OCI-LY1 (cell line): ENCODE results near the gene NXPH4.

ENCODE experiments used
- H2AFZ ChIP-seq: fragments of 200-600 bp; sonication (generic), shearing (Covaris generic); 2 replicates; pipeline ENCODE4 v1.6.0; 2014; ENCODE audit warnings: antibody characterized with exemption, mild to moderate bottlenecking, low read length
- H3F3A ChIP-seq: fragments of 200-600 bp; sonication (generic), shearing (Covaris generic); 2 replicates; pipeline ENCODE4 v1.6.0; 2014; ENCODE audit warnings: mild to moderate bottlenecking, antibody characterized with exemption, low read length, moderate library complexity; ENCODE audit not compliant: insufficient read depth
- H3K27ac ChIP-seq: fragments of 200-600 bp; sonication (generic); 2 replicates; pipeline ENCODE4 v1.5.1; 2014; ENCODE audit warnings: low read length, mixed run types, mild to moderate bottlenecking, low read depth; ENCODE audit not compliant: poor library complexity, severe bottlenecking
- H3K27me3 ChIP-seq: fragments of 200-600 bp; sonication (generic); 2 replicates; pipeline ENCODE4 v1.6.0; 2014; ENCODE audit warnings: antibody characterized with exemption, mild to moderate bottlenecking, low read length, moderate library complexity; ENCODE audit not compliant: insufficient read depth
- H3K36me3 ChIP-seq: fragments of 200-600 bp; sonication (generic); 2 replicates; pipeline ENCODE4 v1.6.1; 2014; ENCODE audit warnings: mild to moderate bottlenecking, antibody characterized with exemption, low read length, moderate library complexity, mixed read lengths; ENCODE audit not compliant: insufficient read depth
- H3K4me1 ChIP-seq: fragments of 200-600 bp; sonication (generic); 2 replicates; pipeline ENCODE4 v1.5.1; 2014; ENCODE audit warnings: mild to moderate bottlenecking, low read length, moderate library complexity; ENCODE audit not compliant: insufficient read depth, severe bottlenecking
- H3K4me2 ChIP-seq: fragments of 200-600 bp; sonication (generic), shearing (Covaris generic); 2 replicates; pipeline ENCODE4 v1.6.1; 2014; ENCODE audit warnings: low read length
- H3K4me3 ChIP-seq: fragments of 200-600 bp; sonication (generic); 2 replicates; pipeline ENCODE4 v1.5.1; 2014; ENCODE audit warnings: low read length, low read depth, mild to moderate bottlenecking, mixed read lengths; ENCODE audit not compliant: poor library complexity, severe bottlenecking
- H3K79me2 ChIP-seq: fragments of 200-600 bp; shearing (Covaris generic); 2 replicates; pipeline ENCODE4 v1.6.1; 2016; ENCODE audit warnings: mixed run types, low read length, mixed read lengths; ENCODE audit not compliant: insufficient read depth
- H3K9ac ChIP-seq: fragments of 200-600 bp; sonication (generic), shearing (Covaris generic); 2 replicates; pipeline ENCODE4 v1.6.1; 2014; ENCODE audit warnings: mild to moderate bottlenecking, low read length, mixed read lengths
- H3K9me2 ChIP-seq: fragments of 200-600 bp; sonication (generic), shearing (Covaris generic); 2 replicates; pipeline ENCODE4 v1.6.1; 2014; ENCODE audit warnings: low read depth, mild to moderate bottlenecking, low read length, mixed read lengths
- H3K9me3 ChIP-seq: fragments of 200-600 bp; shearing (Covaris generic); 2 replicates; pipeline ENCODE4 v1.6.1; 2014; ENCODE audit warnings: low read length, mixed read lengths
- H4K20me1 ChIP-seq: fragments of 200-600 bp; sonication (generic), shearing (Covaris generic); 2 replicates; pipeline ENCODE4 v1.6.0; 2016; ENCODE audit warnings: mild to moderate bottlenecking, low read length; ENCODE audit not compliant: insufficient read depth
- EZH2 ChIP-seq: fragments of 200-600 bp; sonication (generic), shearing (Covaris generic); IDR thresholded peaks from 2 replicates; pipeline ENCODE4 v1.8.0; 2017; ENCODE audit warnings: borderline replicate concordance, mixed run types, mild to moderate bottlenecking, antibody characterized with exemption, low read length, moderate library complexity, mixed read lengths
- TF ChIP-seq, protein P1 (sequence below): fragments of 200-600 bp; sonication (generic), shearing (Covaris generic); IDR thresholded peaks from 2 replicates; pipeline ENCODE4 v1.5.1; 2017; ENCODE audit warnings: mild to moderate bottlenecking, antibody characterized with exemption, low read length, moderate library complexity, mixed read lengths

The NXPH4 gene

DNA sequence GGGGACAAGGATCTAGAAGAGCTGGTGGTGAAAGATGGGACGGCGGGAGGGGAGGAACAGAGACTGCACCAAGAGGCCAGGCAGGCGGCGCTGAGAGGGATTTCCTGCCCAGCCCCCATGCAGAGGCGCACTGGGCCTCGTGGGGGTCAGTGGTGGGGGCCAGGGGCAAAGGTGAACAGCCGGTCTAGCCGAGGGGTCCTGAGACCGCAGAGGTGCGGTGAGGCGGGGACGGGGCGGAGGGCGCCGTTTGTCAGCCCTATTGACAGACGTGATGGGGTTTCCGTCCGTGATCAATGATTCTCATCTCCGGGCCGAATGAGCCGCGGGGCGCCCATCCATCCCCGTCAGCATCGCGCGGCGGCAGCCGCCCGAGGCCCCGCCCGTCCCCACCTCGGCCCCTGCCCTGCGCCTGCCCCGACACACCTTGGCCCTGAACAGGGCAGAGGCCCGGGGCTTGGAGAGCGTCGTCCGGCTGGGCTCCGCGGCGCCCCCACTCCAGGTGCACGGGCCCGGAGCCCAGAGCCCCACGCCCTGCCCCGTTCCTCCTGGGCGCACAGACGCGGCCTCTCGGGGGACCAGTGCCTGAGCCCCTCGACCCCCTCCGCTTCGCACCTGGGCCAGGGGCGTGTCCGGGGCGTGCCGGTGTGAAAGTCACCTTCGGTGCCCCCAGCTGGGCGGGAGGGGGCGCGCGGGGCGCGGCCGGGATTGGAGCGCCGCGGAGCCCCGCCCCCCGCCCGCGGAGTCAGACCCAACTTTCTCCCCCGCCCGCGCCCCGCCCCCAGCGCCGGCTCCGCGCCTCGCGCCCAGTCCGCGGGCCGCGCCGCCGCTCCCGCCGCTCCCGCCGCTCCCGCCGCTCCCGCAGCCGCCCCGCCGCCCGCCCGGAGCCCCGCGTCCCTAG is at the start of gene NXPH4:
TSS of gene NXPH4 (plus strand) at position 781 of the 898 bp plus-strand sequence. CDS start 176 bp downstream, outside the sequence.
- TF ChIP-seq EZH2 = no peak
- TF ChIP-seq, protein P1, sequence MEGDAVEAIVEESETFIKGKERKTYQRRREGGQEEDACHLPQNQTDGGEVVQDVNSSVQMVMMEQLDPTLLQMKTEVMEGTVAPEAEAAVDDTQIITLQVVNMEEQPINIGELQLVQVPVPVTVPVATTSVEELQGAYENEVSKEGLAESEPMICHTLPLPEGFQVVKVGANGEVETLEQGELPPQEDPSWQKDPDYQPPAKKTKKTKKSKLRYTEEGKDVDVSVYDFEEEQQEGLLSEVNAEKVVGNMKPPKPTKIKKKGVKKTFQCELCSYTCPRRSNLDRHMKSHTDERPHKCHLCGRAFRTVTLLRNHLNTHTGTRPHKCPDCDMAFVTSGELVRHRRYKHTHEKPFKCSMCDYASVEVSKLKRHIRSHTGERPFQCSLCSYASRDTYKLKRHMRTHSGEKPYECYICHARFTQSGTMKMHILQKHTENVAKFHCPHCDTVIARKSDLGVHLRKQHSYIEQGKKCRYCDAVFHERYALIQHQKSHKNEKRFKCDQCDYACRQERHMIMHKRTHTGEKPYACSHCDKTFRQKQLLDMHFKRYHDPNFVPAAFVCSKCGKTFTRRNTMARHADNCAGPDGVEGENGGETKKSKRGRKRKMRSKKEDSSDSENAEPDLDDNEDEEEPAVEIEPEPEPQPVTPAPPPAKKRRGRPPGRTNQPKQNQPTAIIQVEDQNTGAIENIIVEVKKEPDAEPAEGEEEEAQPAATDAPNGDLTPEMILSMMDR = no peak
- no peak within 1 kb of the TSS for H2AFZ ChIP-seq
- H3K4me1 ChIP-seq = peaks cover 80% of the 10 kb centered on the region
- no peaks in the 10 kb centered on the region for H3K9me2 ChIP-seq
- peak within 1 kb of the TSS; percentile 90 for H3K4me2 ChIP-seq
- peak within 1 kb of the TSS; percentile 80 for H3K9ac ChIP-seq
- H3K9me3 ChIP-seq = no peaks in the 10 kb centered on the region
- H3K79me2 ChIP-seq = no peaks in the 10 kb centered on the region
- no peaks in the 10 kb centered on the region for H3F3A ChIP-seq
- H3K27me3 ChIP-seq = peaks cover 4% of the 10 kb centered on the region; the same call in 1 of the 2 replicates
- no peaks in the 10 kb centered on the region for H4K20me1 ChIP-seq
- H3K36me3 ChIP-seq = no peaks in the 10 kb centered on the region
- H3K27ac ChIP-seq = peak within 1 kb of the TSS; percentile 63
- peak within 1 kb of the TSS; percentile 73 for H3K4me3 ChIP-seq

DNA sequence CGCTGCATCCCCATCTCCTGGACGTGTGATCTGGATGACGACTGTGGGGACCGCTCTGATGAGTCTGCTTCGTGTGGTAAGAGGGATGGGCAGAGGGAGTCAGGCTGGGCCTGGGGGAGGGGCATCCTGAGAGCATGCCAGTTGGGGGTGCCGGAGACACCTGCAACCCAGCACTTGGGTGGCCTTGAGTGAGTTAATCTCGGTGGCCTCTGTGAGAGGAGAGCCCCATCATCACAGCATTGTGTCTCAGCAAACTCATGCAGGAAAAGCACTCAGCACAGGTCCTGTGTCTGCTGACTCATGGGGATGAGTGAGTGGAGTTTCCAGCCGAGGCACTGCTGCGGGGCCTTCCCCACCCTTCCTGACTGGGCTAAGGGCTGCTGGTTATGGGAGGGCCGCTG is 49.6 kb upstream of the NXPH4 start:
- no peaks in the 10 kb centered on the region for H3F3A ChIP-seq
- no peaks in the 10 kb centered on the region for H4K20me1 ChIP-seq
- no peaks in the 10 kb centered on the region for H3K36me3 ChIP-seq
- H3K79me2 ChIP-seq = no peaks in the 10 kb centered on the region
- no peak overlapping the region for H3K27ac ChIP-seq
- H3K4me3 ChIP-seq = no peak overlapping the region
- no peaks in the 10 kb centered on the region for H3K9me3 ChIP-seq
- no peak overlapping the region for H3K4me2 ChIP-seq
- no peaks in the 10 kb centered on the region for H3K9me2 ChIP-seq
- TF ChIP-seq, protein P1 = no peak
- no peak for TF ChIP-seq EZH2
- no peak overlapping the region for H3K9ac ChIP-seq
- peaks cover 8% of the 10 kb centered on the region; the same call in 1 of the 2 replicates for H3K27me3 ChIP-seq
- H2AFZ ChIP-seq = no peak overlapping the region
- no peaks in the 10 kb centered on the region for H3K4me1 ChIP-seq

DNA sequence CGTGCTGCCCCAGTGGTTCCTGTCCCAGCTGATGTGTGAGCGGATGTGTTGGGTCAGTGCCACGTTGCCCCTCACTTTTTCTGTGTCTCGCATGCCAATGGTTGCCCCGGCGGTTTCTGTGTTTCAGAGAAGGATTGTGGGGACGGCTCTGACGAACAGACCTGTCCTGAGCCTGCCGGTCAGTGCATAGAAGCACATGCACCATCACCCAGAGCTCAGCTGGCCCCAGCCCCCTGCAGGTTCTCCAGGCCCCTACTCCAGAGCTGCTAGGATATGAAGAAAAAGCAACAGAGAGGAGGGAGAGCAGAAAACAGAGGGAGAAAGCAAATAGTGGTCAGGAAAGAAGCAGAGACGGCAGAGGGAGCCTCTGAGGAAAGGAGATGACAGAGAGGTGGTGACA is 48.5 kb upstream of the NXPH4 start:
- H3K27me3 ChIP-seq = peaks cover 8% of the 10 kb centered on the region; the same call in 1 of the 2 replicates
- no peaks in the 10 kb centered on the region for H4K20me1 ChIP-seq
- H3K9me3 ChIP-seq = no peaks in the 10 kb centered on the region
- H3K79me2 ChIP-seq = no peaks in the 10 kb centered on the region
- TF ChIP-seq, protein P1 = 0 out of 2 replicates have a peak, but pooled peaks have one; percentile 5
- TF ChIP-seq EZH2 = no peak
- no peaks in the 10 kb centered on the region for H3K36me3 ChIP-seq
- H3F3A ChIP-seq = no peaks in the 10 kb centered on the region
- no peak overlapping the region for H3K27ac ChIP-seq
- H3K9ac ChIP-seq = no peak overlapping the region
- H2AFZ ChIP-seq = no peak overlapping the region
- H3K4me2 ChIP-seq = no peak overlapping the region
- no peak overlapping the region for H3K4me3 ChIP-seq
- H3K4me1 ChIP-seq = no peaks in the 10 kb centered on the region
- H3K9me2 ChIP-seq = no peaks in the 10 kb centered on the region
